A549 (cell line): Measurements from ENCODE around the gene MAU2. TPM values are rescaled to one million over a fixed set of nuclear protein-coding genes. Genes with fewer than 3 reads are reported as not detected.

Source experiments
- ATAC-seq, 2 experiments: fragments of 200-7000 bp in 1 of 2; fragments of >200 bp in 1 of 2; cut with Nextera tagmentation in 1 of 2; cut with Tn5 transposase in 1 of 2; 3 replicates each; pipeline versions ENCODE4 v1.8.0 to v1.9.1; 2018 to 2020; ENCODE audit warnings: mild to moderate bottlenecking in 1 of 2, moderate library complexity in 1 of 2
- CTCF ChIA-PET: fragments of 300-600 bp; sonication (Branson Sonifier 250); formaldehyde crosslinking; extraction: SDS; loops from one replicate; lab custom pipeline; 2021; ENCODE audit warnings: antibody characterized with exemption, inconsistent platforms; lab: Yijun Ruan, JAX
- POLR2A ChIA-PET: fragments of 350-600 bp; formaldehyde crosslinking; extraction: SDS; loops from one replicate; lab custom pipeline; 2021; ENCODE audit warnings: antibody characterized with exemption, inconsistent platforms; lab: Yijun Ruan, JAX
- DNase-seq, 2 experiments: peaks; one replicate each; pipeline versions ENCODE4 v3.0.0 to v3.0.0-alpha.2; 2011 to 2016; ENCODE audit warnings: low read depth in 1 of 2, low spot score in 1 of 2
- FAIRE-seq: peaks from 2 replicates; lab custom pipeline; 2011; peaks lifted over from hg19 to GRCh38; lab: Jason Lieb, UNC
- H3K27ac ChIP-seq, 2 experiments: fragments of >200 bp; sonication (Bioruptor Twin); formaldehyde crosslinking; 3 replicates each; pipeline ENCODE4 v1.5.1; 2016 to 2017
- H3K4me1 ChIP-seq: fragments of >200 bp; sonication (Bioruptor Twin); formaldehyde crosslinking; 3 replicates; pipeline ENCODE4 v1.6.1; 2016
- H3K4me2 ChIP-seq: fragments of >200 bp; sonication (Bioruptor Twin); formaldehyde crosslinking; 3 replicates; pipeline ENCODE4 v1.6.1; 2016
- H3K4me3 ChIP-seq: fragments of >200 bp; sonication (Bioruptor Twin); formaldehyde crosslinking; 3 replicates; pipeline ENCODE4 v1.5.1; 2016
- H3K9me3 ChIP-seq: fragments of >200 bp; sonication (Bioruptor Twin); formaldehyde crosslinking; 3 replicates; pipeline ENCODE4 v1.6.1; 2016
- CHD2 ChIP-seq: fragments of 150-350 bp; IDR thresholded peaks from 2 replicates; pipeline ENCODE4 v1.6.1; 2014; ENCODE audit warnings: low read length; ENCODE audit not compliant: partially characterized antibody
- CHD4 ChIP-seq: fragments of 200-600 bp; sonication (generic); IDR thresholded peaks from 2 replicates; pipeline ENCODE4 v1.6.1; 2016; ENCODE audit warnings: antibody characterized with exemption, mild to moderate bottlenecking, borderline replicate concordance
- ESRRA ChIP-seq: fragments of 150-350 bp; IDR thresholded peaks from 2 replicates; pipeline ENCODE4 v1.6.1; 2014; ENCODE audit warnings: mild to moderate bottlenecking, low read length, borderline replicate concordance
- FOSL2 ChIP-seq, 2 experiments: fragments of 450-650 bp in 1 of 2; fragments of >200 bp in 1 of 2; sonication (Bioruptor Twin) in 1 of 2; formaldehyde crosslinking; IDR thresholded peaks; 2 replicates each; pipeline versions ENCODE4 v1.5.0 to v1.6.1; 2016 to 2020; ENCODE audit warnings: mild to moderate bottlenecking in 1 of 2, moderate library complexity in 1 of 2
- HES2 ChIP-seq: fragments of >200 bp; sonication (Bioruptor Twin); formaldehyde crosslinking; IDR thresholded peaks from 2 replicates; pipeline ENCODE4 v1.6.1; 2016
- HEYL ChIP-seq: fragments of 250-450 bp; sonication (Bioruptor Pico); IDR thresholded peaks from 2 replicates; pipeline ENCODE4 v1.8.0; 2021; ENCODE audit warnings: mild to moderate bottlenecking, moderate library complexity
- JUN ChIP-seq, 2 experiments: fragments of >200 bp; sonication (Bioruptor Twin); formaldehyde crosslinking; IDR thresholded peaks; 2 replicates in 1 of 2; 3 replicates in 1 of 2; pipeline ENCODE4 v1.6.1; 2016 to 2017
- KDM5A ChIP-seq: fragments of 200-600 bp; sonication (generic); IDR thresholded peaks from 2 replicates; pipeline ENCODE4 v1.6.1; 2016; ENCODE audit warnings: antibody characterized with exemption, mild to moderate bottlenecking
- MAFK ChIP-seq: fragments of 450-650 bp; IDR thresholded peaks from 2 replicates; pipeline ENCODE4 v1.6.1; 2014; ENCODE audit not compliant: partially characterized antibody
- MAX ChIP-seq: IDR thresholded peaks from 2 replicates; pipeline ENCODE4 v1.6.1; 2012
- NPAS2 ChIP-seq: fragments of 250-450 bp; sonication (Bioruptor Pico); IDR thresholded peaks from 2 replicates; pipeline ENCODE4 v1.8.0; 2022; ENCODE audit warnings: mild to moderate bottlenecking, moderate library complexity, borderline replicate concordance
- NR3C1 ChIP-seq: fragments of >200 bp; sonication (Bioruptor Twin); formaldehyde crosslinking; IDR thresholded peaks from 3 replicates; pipeline ENCODE4 v1.6.1; 2017
- POLR2A ChIP-seq: IDR thresholded peaks from 2 replicates; pipeline ENCODE4 v1.6.1; 2012; ENCODE audit warnings: mild to moderate bottlenecking, low read length
- POLR2AphosphoS2 ChIP-seq: conservative IDR thresholded peaks from 2 replicates; pipeline ENCODE4 v1.6.1; 2012; ENCODE audit warnings: low read length, improper control_type of control experiment, inconsistent platforms
- RCOR1 ChIP-seq: fragments of 150-350 bp; IDR thresholded peaks from 2 replicates; pipeline ENCODE4 v1.6.1; 2014; ENCODE audit warnings: antibody characterized with exemption, low read length, low read depth
- RNF2 ChIP-seq: fragments of 200-600 bp; sonication (generic); IDR thresholded peaks from 2 replicates; pipeline ENCODE4 v1.6.1; 2016; ENCODE audit warnings: low read depth, mild to moderate bottlenecking, antibody characterized with exemption, moderate library complexity, borderline replicate concordance
- ZC3H11A ChIP-seq: fragments of 450-650 bp; IDR thresholded peaks from 2 replicates; pipeline ENCODE4 v1.6.1; 2014; ENCODE audit warnings: antibody characterized with exemption, mild to moderate bottlenecking
- ZNF302 ChIP-seq: fragments of 250-450 bp; sonication (Bioruptor Pico); IDR thresholded peaks from 2 replicates; pipeline ENCODE4 v1.9.0; 2021; ENCODE audit warnings: inconsistent platforms, mild to moderate bottlenecking, moderate library complexity
- ZSCAN20 ChIP-seq: fragments of 250-450 bp; sonication (Bioruptor Pico); IDR thresholded peaks from 2 replicates; pipeline ENCODE4 v1.8.0; 2022; ENCODE audit warnings: mild to moderate bottlenecking, moderate library complexity
- WGBS: methylation state at CpG from one replicate; pipeline ENCODE4 v1.1.6; 2017; ENCODE audit errors: missing lambda C conversion rate; 5-methylcytosine and 5-hydroxymethylcytosine counted together
- polyA plus RNA-seq, 4 experiments: library from polyadenylated mRNA; depleted of rRNA in 3 of 4; stranded (reverse); fragments of >200 nt; fragmentation: RNase III in 1 of 4; extraction: RNeasy Plus Mini Kit Qiagen cat#74134 plus additional on column Dnase treatment in 1 of 4; gene quantifications; 2 replicates in 3 of 4; 3 replicates in 1 of 4; pipeline ENCODE4 v1.2.3, GENCODE V29; 2011 to 2017
- TF ChIP-seq, protein P1 (sequence below): IDR thresholded peaks from 2 replicates; pipeline ENCODE4 v1.6.1; 2012

Gene MAU2
- polyA plus RNA-seq, 2 of the 4 experiments (the other 2 are of a cell fraction): 8.5 to 11.5 TPM

- CTCF ChIA-PET: interaction anchor here (0.9 to 3.0 kb wide), 10 partner anchors 8 to 190 kb away, joined by 3 to 30 read pairs (median 7); no protein-coding TSS in a partner anchor
- POLR2A ChIA-PET: no interaction called here
Observed at GRCh38 chr19:19343762-19344161, 23.1 kb downstream of the MAU2 start.

GRCh38 chr19:19345232-19345631 lies 24.6 kb downstream of the MAU2 start:
- no peak for DNase-seq
- POLR2A ChIA-PET: no interaction called here
- Histone ChIP-seq H3K9me3 (no peaks in the 10 kb centered on the region), H3K4me2 (no peak overlapping the region), H3K4me1 (no peaks in the 10 kb centered on the region)
- CTCF ChIA-PET: interaction anchor here (1.5 to 1.6 kb wide), 2 partner anchors 17 to 29 kb away, joined by 4 read pairs; no protein-coding TSS in a partner anchor
- WGBS: 100% methylated on average over 9 of the region's 21 CpGs
- FAIRE-seq: no peak
- no peak for TF ChIP-seq NPAS2 (CRISPR knock-in tag)
- TF ChIP-seq, protein P1, sequence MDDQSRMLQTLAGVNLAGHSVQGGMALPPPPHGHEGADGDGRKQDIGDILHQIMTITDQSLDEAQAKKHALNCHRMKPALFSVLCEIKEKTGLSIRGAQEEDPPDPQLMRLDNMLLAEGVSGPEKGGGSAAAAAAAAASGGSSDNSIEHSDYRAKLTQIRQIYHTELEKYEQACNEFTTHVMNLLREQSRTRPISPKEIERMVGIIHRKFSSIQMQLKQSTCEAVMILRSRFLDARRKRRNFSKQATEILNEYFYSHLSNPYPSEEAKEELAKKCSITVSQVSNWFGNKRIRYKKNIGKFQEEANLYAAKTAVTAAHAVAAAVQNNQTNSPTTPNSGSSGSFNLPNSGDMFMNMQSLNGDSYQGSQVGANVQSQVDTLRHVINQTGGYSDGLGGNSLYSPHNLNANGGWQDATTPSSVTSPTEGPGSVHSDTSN: no peak
- no peak for TF ChIP-seq FOSL2 (IDR thresholded peaks at IDR 0.05)
- no peak for TF ChIP-seq FOSL2 (CRISPR knock-in tag; IDR thresholded peaks at IDR 0.05)
- no peak for TF ChIP-seq POLR2AphosphoS2
- no peak for TF ChIP-seq NR3C1
- TF ChIP-seq JUN (IDR thresholded peaks at IDR 0.05): no peak
- no peak for TF ChIP-seq RCOR1
- TF ChIP-seq CHD2: no peak
- TF ChIP-seq ZSCAN20 (CRISPR knock-in tag): no peak
- no peak for TF ChIP-seq HEYL (CRISPR knock-in tag)
- TF ChIP-seq POLR2A: no peak
- TF ChIP-seq RNF2: no peak
- TF ChIP-seq HES2: no peak
- TF ChIP-seq MAFK: no peak
- no peak for TF ChIP-seq ZC3H11A
- TF ChIP-seq, all 56 proteins: peak for 0
- H3K4me3 ChIP-seq: no peak overlapping the region
- ATAC-seq: no peak
- no peak overlapping the region for H3K27ac ChIP-seq

More at GRCh38 chr19:19343762-19344161, 23.1 kb downstream of the MAU2 start:
- H3K9me3 ChIP-seq: no peaks in the 10 kb centered on the region
- FAIRE-seq (no peak), DNase-seq (no peak), ATAC-seq (no peak)
- H3K4me1 ChIP-seq: no peaks in the 10 kb centered on the region
- no peak overlapping the region for H3K27ac ChIP-seq
- TF ChIP-seq KDM5A (no peak), ESRRA (no peak), CHD2 (no peak), CHD4 (no peak), ZNF302 (no peak), MAX (no peak)
- no peak overlapping the region for H3K4me3 ChIP-seq
- WGBS: 93% methylated on average over 7 of the region's 14 CpGs
- H3K4me2 ChIP-seq: no peak overlapping the region

GRCh38 chr19:19345970-19346369 lies 25.3 kb downstream of the MAU2 start:
- no peak overlapping the region for H3K27ac ChIP-seq
- ChIA-PET POLR2A (no interaction called here), CTCF (interaction anchor here (1.6 kb wide), 1 partner anchor 16 kb away, joined by 4 read pairs; no protein-coding TSS in a partner anchor)
- no peak for ATAC-seq
- H3K4me3 ChIP-seq: no peak overlapping the region
- TF ChIP-seq MAFK (peak; percentile 6), NPAS2 (CRISPR knock-in tag) (no peak)
- no peak overlapping the region for H3K4me2 ChIP-seq
- H3K4me1 ChIP-seq: no peaks in the 10 kb centered on the region
- DNase-seq: no peak
- H3K9me3 ChIP-seq: no peaks in the 10 kb centered on the region
- 86% methylated on average over 11 of the region's 11 CpGs for WGBS
- FAIRE-seq: no peak
